SU-DHL-6 (cell line): ENCODE results near the gene BOC.

ENCODE experiments used
- H2AFZ ChIP-seq: fragments of 200-600 bp; sonication (generic); 2 replicates; pipeline ENCODE4 v1.6.1; 2014; ENCODE audit warnings: low read depth, mild to moderate bottlenecking, moderate library complexity, mixed read lengths, antibody characterized with exemption, low read length; ENCODE audit not compliant: severe bottlenecking
- H3F3A ChIP-seq: fragments of 200-600 bp; shearing (Covaris generic); 2 replicates; pipeline ENCODE4 v1.6.0; 2016; ENCODE audit warnings: antibody characterized with exemption, mild to moderate bottlenecking; ENCODE audit not compliant: insufficient read depth
- H3K27ac ChIP-seq: fragments of 200-600 bp; sonication (generic); 2 replicates; pipeline ENCODE4 v1.5.1; 2016; ENCODE audit warnings: low read depth, mild to moderate bottlenecking, low read length, moderate library complexity, mixed read lengths
- H3K27me3 ChIP-seq: fragments of 200-600 bp; sonication (generic), shearing (Covaris generic); 2 replicates; pipeline ENCODE4 v1.6.0; 2014; ENCODE audit warnings: mild to moderate bottlenecking, low read length
- H3K36me3 ChIP-seq: fragments of 200-600 bp; sonication (generic); 2 replicates; pipeline ENCODE4 v1.6.1; 2014; ENCODE audit warnings: mild to moderate bottlenecking, low read length, mixed read lengths
- H3K4me2 ChIP-seq: fragments of 300-600, 200-600 bp; shearing (Covaris generic), sonication (generic); 2 replicates; pipeline ENCODE4 v1.6.0; 2014; ENCODE audit warnings: low read length, low read depth, mild to moderate bottlenecking; ENCODE audit not compliant: poor library complexity, severe bottlenecking
- H3K4me3 ChIP-seq: fragments of 200-600 bp; sonication (generic); 2 replicates; pipeline ENCODE4 v1.5.1; 2014; ENCODE audit warnings: antibody characterized with exemption, low read length, mild to moderate bottlenecking, mixed read lengths; ENCODE audit not compliant: insufficient read depth, poor library complexity, severe bottlenecking
- H3K79me2 ChIP-seq: fragments of 200-600 bp; sonication (generic); 2 replicates; pipeline ENCODE4 v1.6.1; 2014; ENCODE audit warnings: mild to moderate bottlenecking, low read length, moderate library complexity; ENCODE audit not compliant: insufficient read depth
- H3K9ac ChIP-seq: fragments of 200-600 bp; sonication (generic); 2 replicates; pipeline ENCODE4 v1.7.0; 2014; ENCODE audit warnings: mild to moderate bottlenecking, low read length
- H3K9me2 ChIP-seq: fragments of 200-600 bp; sonication (generic); replicated peaks from 2 replicates; pipeline ENCODE4 v1.6.1; 2014; ENCODE audit warnings: low read length; ENCODE audit not compliant: insufficient read depth
- H3K9me3 ChIP-seq: fragments of 200-600 bp; sonication (generic); 2 replicates; pipeline ENCODE4 v1.6.1; 2014; ENCODE audit warnings: low read length, mixed read lengths; ENCODE audit not compliant: insufficient read depth
- H4K20me1 ChIP-seq: fragments of 200-600 bp; sonication (generic); 2 replicates; pipeline ENCODE4 v1.6.1; 2014; ENCODE audit warnings: low read depth, mild to moderate bottlenecking, antibody characterized with exemption, low read length, moderate library complexity, mixed read lengths
- EZH2phosphoT487 ChIP-seq: fragments of 200-600 bp; sonication (generic), shearing (Covaris generic); conservative IDR thresholded peaks from 2 replicates; pipeline ENCODE4 v1.6.1; 2018; ENCODE audit warnings: mild to moderate bottlenecking, antibody characterized with exemption, low read length, moderate library complexity, mixed read lengths
- TF ChIP-seq, protein P1 (sequence below): fragments of 200-600 bp; sonication (generic); IDR thresholded peaks from one replicate; pipeline ENCODE4 v1.5.1; 2017; ENCODE audit warnings: antibody characterized with exemption, mild to moderate bottlenecking, low read length, moderate library complexity; ENCODE audit not compliant: insufficient read depth, poor library complexity, severe bottlenecking

BOC gene

DNA sequence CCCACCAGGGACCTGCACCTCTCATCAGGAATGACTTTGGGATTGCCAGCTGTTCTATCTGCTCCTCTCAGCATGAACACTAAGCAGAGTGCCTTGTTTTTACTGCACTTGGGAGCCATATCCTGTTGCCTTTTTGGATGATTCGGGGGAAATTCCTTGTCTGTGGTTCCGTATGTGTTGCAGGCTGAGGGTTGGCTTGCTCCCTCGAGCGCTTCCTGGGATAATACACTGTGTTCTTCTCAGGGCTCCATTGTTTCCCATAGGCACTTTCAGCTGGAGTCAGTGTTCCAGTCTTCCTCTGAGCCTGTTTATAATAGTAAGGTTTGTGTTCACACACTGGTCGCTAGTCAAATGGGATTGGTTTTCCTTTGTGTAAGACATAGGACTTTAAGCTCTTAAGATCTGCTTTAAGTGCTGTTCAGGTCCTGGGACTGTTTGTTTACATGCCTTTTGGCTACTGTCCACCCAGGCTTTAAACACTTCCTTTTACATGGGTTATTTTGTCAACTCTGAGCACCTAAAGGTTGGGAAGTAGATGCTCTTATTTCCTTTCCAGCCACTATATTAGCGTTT is 23.4 kb downstream of the BOC start:
- Histone ChIP-seq H3K79me2 (no peaks in the 10 kb centered on the region), H3K27me3 (no peaks in the 10 kb centered on the region), H3K9me2 (no peaks in the 10 kb centered on the region), H3K4me3 (no peak overlapping the region), H3K4me2 (no peak overlapping the region), H4K20me1 (no peaks in the 10 kb centered on the region), H3K27ac (no peak overlapping the region), H3F3A (no peaks in the 10 kb centered on the region), H2AFZ (no peak overlapping the region), H3K36me3 (no peaks in the 10 kb centered on the region), H3K9me3 (no peaks in the 10 kb centered on the region), H3K9ac (no peak overlapping the region)
- TF ChIP-seq, protein P1, sequence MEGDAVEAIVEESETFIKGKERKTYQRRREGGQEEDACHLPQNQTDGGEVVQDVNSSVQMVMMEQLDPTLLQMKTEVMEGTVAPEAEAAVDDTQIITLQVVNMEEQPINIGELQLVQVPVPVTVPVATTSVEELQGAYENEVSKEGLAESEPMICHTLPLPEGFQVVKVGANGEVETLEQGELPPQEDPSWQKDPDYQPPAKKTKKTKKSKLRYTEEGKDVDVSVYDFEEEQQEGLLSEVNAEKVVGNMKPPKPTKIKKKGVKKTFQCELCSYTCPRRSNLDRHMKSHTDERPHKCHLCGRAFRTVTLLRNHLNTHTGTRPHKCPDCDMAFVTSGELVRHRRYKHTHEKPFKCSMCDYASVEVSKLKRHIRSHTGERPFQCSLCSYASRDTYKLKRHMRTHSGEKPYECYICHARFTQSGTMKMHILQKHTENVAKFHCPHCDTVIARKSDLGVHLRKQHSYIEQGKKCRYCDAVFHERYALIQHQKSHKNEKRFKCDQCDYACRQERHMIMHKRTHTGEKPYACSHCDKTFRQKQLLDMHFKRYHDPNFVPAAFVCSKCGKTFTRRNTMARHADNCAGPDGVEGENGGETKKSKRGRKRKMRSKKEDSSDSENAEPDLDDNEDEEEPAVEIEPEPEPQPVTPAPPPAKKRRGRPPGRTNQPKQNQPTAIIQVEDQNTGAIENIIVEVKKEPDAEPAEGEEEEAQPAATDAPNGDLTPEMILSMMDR = no peak
- no peak for TF ChIP-seq EZH2phosphoT487

DNA sequence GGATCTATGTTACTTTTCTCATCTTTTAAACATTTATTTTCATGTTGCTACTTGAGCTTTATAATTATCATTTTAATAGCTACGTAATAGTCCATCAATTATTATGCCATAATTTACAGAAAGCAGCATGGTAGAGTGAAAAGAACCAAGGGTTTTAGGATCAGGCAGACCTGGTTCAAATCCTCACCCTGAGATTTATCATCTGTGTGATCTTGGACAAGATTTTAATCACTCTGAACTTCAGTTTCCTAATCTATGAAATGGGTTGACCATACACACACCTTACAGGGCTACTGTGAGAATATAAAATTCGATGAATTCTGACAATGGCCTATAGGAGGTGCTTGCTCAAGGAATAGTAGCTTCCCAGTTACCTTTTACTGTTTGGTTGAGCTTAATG is 27.1 kb downstream of the BOC start:
- Histone ChIP-seq H3K36me3 (no peaks in the 10 kb centered on the region), H2AFZ (no peak overlapping the region), H3K4me3 (no peak overlapping the region), H3K9ac (no peak overlapping the region), H3K9me3 (no peaks in the 10 kb centered on the region), H3K27me3 (no peaks in the 10 kb centered on the region), H4K20me1 (no peaks in the 10 kb centered on the region), H3K4me2 (no peak overlapping the region), H3K9me2 (no peaks in the 10 kb centered on the region), H3K27ac (no peak overlapping the region), H3K79me2 (no peaks in the 10 kb centered on the region), H3F3A (no peaks in the 10 kb centered on the region)
- TF ChIP-seq, protein P1 = no peak
- TF ChIP-seq EZH2phosphoT487 = no peak

DNA sequence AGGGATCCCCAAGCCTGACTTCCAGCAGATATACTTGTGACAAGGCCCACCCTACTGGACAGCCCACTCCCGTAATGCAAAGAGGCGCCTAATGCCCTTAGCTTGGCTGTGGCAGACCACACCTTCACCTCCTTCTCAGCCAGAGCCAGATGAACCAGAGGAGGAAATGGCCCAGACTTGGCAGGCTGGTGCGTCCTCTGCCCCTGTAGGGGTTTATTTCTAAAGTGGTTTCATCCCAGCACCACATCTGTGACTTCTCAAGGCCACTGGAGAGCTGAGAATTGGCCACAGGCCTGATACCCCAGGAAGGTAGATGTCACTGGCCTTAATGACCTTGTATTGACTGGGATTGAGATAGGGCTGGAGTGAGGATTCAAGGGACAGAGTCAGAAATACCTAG is 29.5 kb downstream of the BOC start:
- no peak overlapping the region for H2AFZ ChIP-seq
- no peak overlapping the region for H3K4me3 ChIP-seq
- no peaks in the 10 kb centered on the region for H3F3A ChIP-seq
- no peak overlapping the region for H3K27ac ChIP-seq
- TF ChIP-seq, protein P1 = no peak
- no peak for TF ChIP-seq EZH2phosphoT487
- H3K36me3 ChIP-seq = no peaks in the 10 kb centered on the region
- H3K4me2 ChIP-seq = no peak overlapping the region
- no peaks in the 10 kb centered on the region for H3K79me2 ChIP-seq
- H3K9me2 ChIP-seq = no peaks in the 10 kb centered on the region
- H3K9me3 ChIP-seq = no peaks in the 10 kb centered on the region
- no peaks in the 10 kb centered on the region for H4K20me1 ChIP-seq
- no peaks in the 10 kb centered on the region for H3K27me3 ChIP-seq
- H3K9ac ChIP-seq = no peak overlapping the region
